Posterior vena cava (tissue), 2 donors: ENCODE data around the gene MAN2B2. TPM values are rescaled to one million over a fixed set of nuclear protein-coding genes. Genes with fewer than 3 reads are reported as not detected.

Experiments used
- DNase-seq: peaks from one replicate; pipeline ENCODE4 v3.0.0-alpha.2; 2020; ENCODE audit warnings: low spot score
- intact Hi-C, 2 donors: fragments of 100-400 bp; cut with DNase I; formaldehyde crosslinking; loops; one replicate each; pipeline versions ENCODE4 v1.14.1 to v1.14.2; 2022 to 2023
- long read RNA-seq, 2 donors: library from polyadenylated mRNA; unstranded; transcript quantifications; one replicate each; pipeline ENCODE4 v2.0.0, GENCODE V29; 2020 to 2021
- total RNA-seq, 2 donors: library from RNA; stranded (reverse); fragmentation: NEBNext Ultra II Directional; extraction: Animal tissue kit (Norgen Biotek cat#: 25700); gene quantifications; one replicate each; pipeline ENCODE4 v1.2.1, GENCODE V29; 2021
- donor health status: DM: yes; HTN: yes; CAD: no.
- donor health status: DM: yes; HTN: yes; CAD: no.

Gene MAN2B2
- 10 to 100 TPM; 23.7 to 36.3 TPM for total RNA-seq
- long read RNA-seq, donor 1, full-length matches to known transcripts = 1 of 11 reads
- long read RNA-seq, donor 1, partial matches to known transcripts = 6 of 11 reads
- long read RNA-seq, donor 1, other reads (novel, unspliced or antisense) = 4 of 11 reads
- long read RNA-seq, donor 2, full-length matches to known transcripts = 1 of 22 reads
- long read RNA-seq, donor 2, partial matches to known transcripts = 11 of 22 reads
- long read RNA-seq, donor 2, other reads (novel, unspliced or antisense) = 10 of 22 reads

DNA sequence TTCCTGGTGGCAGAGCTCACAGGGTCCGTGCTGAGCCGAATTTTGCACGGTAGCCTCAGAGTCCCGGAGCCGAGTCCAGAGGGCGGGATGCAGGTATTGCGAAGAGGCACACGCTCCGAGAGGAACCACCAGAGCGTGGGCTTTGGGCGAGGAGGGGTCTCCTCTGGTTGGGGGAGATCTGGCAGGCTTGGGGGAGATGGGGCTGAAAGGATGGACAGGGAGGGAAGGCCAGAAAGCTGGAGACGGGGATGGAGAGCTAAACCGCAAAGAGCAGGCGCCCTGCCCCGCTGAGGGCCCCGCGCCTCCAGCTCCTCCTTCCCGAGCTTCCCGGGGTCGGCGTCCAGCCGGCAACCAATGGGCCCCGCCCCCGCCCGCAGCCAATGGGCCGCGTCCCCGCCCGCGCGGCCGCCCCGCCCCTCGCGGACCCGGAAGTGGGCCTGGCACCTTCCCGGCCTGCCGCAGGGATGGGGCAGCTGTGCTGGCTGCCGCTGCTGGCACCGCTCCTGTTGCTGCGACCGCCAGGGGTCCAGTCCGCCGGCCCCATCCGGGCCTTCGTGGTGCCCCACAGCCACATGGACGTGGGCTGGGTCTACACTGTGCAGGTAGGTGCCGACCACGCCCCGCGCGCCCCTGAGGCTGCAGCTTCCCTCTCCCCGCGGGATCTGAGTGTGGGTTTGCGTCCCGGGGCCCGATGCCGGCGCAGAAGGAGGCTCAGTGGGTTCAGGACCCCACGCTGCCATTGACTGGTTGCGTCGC lies at the start of gene MAN2B2:
MAN2B2 (plus strand) TSS at position 443 of the 756 bp plus-strand sequence; CDS start at position 465, 22 bp downstream.
- intact Hi-C loops = no loop called here
- DNase-seq = peak; percentile 95

DNA sequence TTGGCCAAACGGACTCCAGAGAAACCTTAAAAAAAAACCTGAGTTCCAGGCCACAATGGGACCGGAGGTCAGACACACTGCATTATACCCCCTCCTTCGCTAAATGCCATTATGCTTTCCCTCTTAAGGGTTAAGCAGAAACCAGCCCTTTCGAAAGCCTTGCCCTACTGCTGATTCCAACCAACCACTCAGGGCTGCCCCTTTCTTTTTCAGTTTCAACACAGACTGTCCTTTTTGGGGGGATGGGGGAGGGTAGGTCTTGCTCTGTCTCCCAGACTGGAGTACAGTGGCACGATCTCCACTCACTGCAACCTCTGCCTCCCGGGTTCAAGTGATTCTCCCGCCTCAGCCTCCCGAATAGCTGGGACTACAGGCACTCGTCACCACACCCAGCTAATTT lies 49.5 kb upstream of the MAN2B2 start:
- no peak for DNase-seq
- intact Hi-C loops = no loop called here

DNA sequence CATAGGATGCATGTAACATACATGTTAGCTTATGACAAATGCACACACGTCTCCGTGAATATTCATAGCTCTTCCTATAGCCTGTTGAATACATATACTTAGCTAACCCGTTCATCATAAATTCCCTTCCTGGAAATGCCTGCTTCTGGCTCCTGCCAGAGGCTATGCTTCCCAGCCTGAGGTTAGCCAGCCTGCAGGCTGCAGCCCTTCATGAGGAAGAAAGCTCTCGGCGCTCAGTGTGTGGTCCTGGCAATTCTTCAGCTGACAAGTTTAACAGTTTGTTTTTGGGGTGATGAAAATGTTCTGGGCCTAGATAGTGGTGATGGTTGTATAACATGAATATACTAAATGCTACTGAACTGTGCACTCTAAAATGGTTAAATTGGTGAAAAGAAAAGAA lies 48.8 kb upstream of the MAN2B2 start:
- DNase-seq = peak; percentile 20
- intact Hi-C loops = no loop called here

GRCh38 chr4:6526671-6527091 lies 48.3 kb upstream of the MAN2B2 start:
- intact Hi-C loops = no loop called here
- DNase-seq = peak; percentile 43

- intact Hi-C loops = no loop called here
- peak; percentile 47 for DNase-seq
These were observed 47.7 kb upstream of the MAN2B2 start for GRCh38 chr4:6527259-6527658.

GRCh38 chr4:6527683-6528595 lies 47.0 kb upstream of the MAN2B2 start:
- DNase-seq = peak; percentile 78
- intact Hi-C loops = no loop called here

DNA sequence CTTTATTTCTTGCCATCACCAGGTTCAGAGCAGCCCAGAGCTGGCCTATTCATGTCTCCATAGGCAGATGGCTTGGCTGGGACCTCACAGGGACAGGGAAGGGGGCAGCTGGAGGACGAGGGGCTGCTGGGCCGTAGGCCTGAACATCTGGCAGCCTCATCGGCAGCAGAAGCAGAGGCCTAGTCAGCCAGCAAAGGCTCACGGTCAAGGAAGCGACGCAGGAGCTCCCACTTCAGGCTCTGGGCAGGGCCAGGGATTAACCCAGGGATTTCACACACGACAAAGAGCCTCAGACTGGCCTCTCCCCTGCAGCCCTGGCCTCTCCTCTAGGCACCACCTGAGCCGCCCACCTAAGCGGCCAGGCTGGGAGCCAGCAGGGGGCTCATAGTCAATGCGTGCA lies 46.0 kb upstream of the MAN2B2 start:
- peak; percentile 68 for DNase-seq
- intact Hi-C loops = no loop called here

DNA sequence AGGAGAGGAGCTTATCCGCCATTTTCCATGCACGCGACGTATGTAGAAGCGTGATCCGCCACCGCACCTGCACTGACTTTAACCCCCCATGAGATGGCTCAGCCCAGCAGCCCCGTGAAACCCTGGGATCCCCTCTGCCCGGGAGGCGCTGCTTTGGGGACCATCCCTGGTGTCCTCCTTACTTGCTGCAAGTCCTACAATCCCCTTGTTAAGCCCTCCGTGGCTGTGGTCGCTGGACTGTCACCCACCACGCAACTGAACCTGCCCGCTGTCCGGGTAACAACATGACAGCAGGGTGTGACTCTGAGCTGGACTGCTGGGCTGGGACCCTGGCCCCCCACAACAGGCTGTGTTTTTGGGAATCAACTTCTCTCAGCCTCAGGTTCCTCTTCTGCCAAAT lies 44.7 kb upstream of the MAN2B2 start:
- DNase-seq = no peak
- intact Hi-C loops = no loop called here

GRCh38 chr4:6530964-6531363 lies 44.0 kb upstream of the MAN2B2 start:
- no peak for DNase-seq
- intact Hi-C loops = no loop called here

DNA sequence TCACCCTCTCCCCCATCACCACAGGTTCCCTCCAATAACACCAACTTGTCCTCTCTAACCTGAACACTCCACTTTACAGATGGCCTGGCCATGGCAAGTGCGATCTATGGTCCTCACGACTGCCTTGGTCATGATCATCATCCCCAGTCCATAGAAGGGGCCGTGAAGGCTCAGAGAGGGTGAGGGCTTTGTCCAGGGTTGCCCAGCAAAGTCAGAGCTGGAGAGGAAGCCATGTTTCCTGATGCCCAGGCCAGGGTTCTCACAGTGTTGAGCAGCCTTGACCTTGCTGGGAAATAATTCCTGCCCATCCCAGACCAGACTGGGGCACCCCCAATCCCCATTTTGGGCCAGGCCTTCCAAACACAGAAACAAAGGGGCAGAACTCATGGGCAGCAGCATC lies 42.9 kb upstream of the MAN2B2 start:
- DNase-seq = no peak
- intact Hi-C loops = no loop called here

DNA sequence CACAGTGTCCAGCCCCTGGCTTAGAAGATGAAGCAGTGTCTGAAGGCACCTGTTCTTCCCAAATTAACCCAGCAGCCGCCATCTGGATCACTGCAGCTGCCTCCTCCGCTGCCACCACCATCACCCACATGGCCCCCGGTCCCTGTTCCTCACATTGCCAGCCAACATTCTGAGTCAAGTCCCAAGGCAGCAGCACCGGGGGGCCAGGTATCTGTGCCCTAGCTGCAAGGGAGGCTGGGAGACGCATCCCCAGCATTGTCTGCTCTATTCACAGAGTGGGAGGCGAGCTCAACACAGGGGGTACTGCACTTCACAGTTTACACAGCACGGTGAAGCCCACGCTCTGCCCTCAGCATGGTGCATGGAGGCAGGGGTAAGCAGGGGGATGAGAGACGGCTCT lies 42.3 kb upstream of the MAN2B2 start:
- intact Hi-C loops = no loop called here
- DNase-seq = no peak

DNA sequence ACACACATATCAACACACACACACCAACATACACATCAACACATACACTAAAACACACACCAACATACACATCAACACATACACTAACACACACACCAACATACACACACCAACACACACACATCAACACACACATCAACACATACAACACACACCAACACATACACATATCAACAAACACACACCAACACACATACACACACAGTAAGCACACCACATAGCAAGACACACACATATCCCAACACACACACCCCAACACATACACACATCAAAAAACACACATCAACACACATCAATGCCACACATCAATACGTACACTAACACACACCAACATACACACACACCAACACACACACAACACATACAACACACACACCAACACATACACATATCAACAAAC lies 40.9 kb upstream of the MAN2B2 start:
- intact Hi-C loops = no loop called here
- no peak for DNase-seq

GRCh38 chr4:6534618-6535328 lies 40.2 kb upstream of the MAN2B2 start:
- intact Hi-C loops = no loop called here
- DNase-seq = no peak

GRCh38 chr4:6535329-6535692 lies 39.7 kb upstream of the MAN2B2 start:
- intact Hi-C loops = no loop called here
- no peak for DNase-seq

DNA sequence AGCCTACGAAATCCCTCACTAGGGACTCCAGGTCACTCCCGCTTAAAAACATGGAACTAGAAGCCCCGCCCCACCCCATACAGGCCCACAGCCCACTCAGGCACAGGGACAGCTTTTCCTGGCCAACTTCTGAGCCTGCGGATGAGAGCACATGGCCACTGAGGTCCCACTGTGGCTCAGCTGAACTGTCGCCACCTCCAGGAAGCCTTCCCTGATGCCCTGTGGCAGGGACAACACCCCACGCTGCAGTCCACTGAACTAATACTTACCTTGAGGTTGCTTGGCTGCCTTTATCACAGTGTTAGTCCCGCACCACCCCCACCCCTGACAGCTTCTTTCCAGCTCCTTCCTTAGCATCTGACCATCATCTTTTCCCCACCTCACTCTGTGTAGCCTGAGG lies 39.3 kb upstream of the MAN2B2 start:
- intact Hi-C loops = no loop called here
- no peak for DNase-seq

DNA sequence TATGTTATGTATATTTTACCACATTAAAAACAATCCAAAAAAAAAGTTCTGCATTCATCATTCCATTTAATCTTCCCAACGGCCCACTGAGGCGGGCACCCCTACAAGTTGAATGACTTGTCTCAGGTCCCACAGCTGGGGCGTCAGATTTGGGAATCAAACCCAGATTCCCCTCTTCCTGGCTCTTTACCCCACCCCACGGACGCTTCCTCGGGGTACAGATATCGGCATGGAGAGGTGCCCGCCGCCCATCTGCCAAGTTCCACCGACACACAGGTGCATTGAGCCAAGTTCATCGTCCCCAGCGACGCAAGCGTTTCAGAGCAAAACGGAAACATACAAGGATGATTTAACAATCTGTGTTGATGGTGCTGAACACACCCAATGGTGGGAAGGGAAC lies 36.9 kb upstream of the MAN2B2 start:
- intact Hi-C loops = no loop called here
- DNase-seq = no peak

- intact Hi-C loops = no loop called here
- DNase-seq = no peak
These were observed 36.4 kb upstream of the MAN2B2 start for GRCh38 chr4:6538575-6538974.

- DNase-seq = no peak
- intact Hi-C loops = no loop called here
These were observed 35.8 kb upstream of the MAN2B2 start for GRCh38 chr4:6539009-6539764.

- DNase-seq = no peak
- intact Hi-C loops = no loop called here
These were observed 34.1 kb upstream of the MAN2B2 start for GRCh38 chr4:6540879-6541278.
